Astrocyte of the hippocampus (primary cell): ENCODE results near the gene KCTD7.
"Not testable (repeated sequence)": the region's sequence is repeated elsewhere in the genome, so short reads cannot be mapped to it uniquely, and the experiment has no call there.

Source experiments
- DNase-seq: peaks from one replicate; pipeline ENCODE4 v3.0.0; 2011; ENCODE audit warnings: low read depth, low spot score

KCTD7 gene

GRCh38 chr7:66681491-66682349 lies 53.0 kb downstream of the KCTD7 start:
- DNase-seq, result peak; percentile 98

DNA sequence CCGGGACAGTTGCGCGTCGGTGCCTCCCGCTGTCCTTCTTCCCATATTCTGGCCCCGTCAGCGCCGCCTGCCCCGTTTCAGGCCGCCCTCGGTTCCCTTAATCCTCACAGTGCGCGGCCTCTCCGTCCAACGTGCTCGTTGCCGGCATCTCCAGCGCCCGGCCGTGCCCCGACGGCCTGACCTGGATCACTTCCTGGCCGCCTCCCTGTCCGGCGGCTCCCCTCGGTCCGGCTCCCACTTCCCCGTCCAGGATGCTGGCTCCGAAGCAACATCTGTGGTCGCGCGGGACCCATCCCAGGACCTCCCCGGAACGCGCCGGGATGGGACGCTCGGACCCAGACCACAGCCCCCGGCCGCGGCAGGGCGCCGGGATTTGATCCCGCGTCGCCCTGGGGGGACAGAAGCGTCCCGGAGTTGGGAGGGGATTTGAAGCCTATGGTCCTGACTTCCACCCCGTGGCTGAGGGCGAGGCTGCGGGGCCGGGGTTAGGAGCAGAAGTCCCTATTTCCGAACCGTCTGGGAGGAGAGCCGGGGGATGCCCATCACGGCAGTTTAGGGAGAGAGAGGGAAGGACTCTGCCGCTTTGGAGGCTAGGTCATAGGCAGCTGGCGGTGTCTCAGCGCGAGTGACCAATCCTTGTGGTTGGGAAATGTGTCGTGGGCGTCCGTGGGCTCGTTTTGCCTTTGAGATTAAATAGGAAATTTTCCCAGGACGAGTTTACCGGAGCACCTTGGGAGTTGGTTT lies 53.8 kb downstream of the KCTD7 start:
- DNase-seq, result peak; percentile 57

DNA sequence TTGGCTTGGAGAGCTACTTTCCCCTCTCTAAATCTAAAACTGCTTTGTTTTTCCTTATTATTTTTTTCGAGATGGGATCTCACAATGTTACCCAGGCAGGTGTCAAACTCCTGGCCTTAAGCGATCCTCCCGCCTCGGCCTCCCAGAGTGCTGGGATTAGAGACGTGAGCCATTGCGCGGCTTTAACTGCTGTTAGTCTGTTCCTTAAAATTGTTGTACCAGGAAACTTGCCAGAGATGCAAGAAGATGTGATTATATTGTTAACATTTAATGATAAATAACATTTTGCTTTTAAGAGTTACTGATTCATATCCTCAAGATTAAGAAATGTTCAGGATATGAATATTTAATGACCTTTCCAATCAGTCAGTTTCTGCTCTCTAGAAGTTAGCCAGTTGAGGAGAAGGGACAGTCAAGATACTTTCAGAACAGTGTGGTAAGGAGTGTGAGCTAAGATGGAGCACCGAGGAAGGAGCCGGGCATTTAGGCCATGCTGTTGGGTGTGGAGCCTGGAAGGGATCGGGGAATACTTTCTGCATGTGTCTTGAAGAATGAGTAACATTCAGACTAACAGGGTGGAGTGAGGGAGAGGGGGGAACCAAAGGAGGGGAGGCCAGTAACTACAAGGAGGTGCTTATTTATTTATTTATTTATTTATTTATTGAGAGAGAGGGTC lies 54.6 kb downstream of the KCTD7 start:
- peak; percentile 36 for DNase-seq

- DNase-seq, result no peak
Measured at GRCh38 chr7:66683770-66684123, 55.1 kb downstream of the KCTD7 start.

GRCh38 chr7:66685663-66686062 lies 57.0 kb downstream of the KCTD7 start:
- not testable (repeated sequence) for DNase-seq

- no peak for DNase-seq
Measured at GRCh38 chr7:66687186-66687585, 58.5 kb downstream of the KCTD7 start.

GRCh38 chr7:66687672-66688071 lies 59.0 kb downstream of the KCTD7 start:
- not testable (repeated sequence) for DNase-seq

GRCh38 chr7:66689081-66689480 lies 60.4 kb downstream of the KCTD7 start:
- no peak for DNase-seq

DNA sequence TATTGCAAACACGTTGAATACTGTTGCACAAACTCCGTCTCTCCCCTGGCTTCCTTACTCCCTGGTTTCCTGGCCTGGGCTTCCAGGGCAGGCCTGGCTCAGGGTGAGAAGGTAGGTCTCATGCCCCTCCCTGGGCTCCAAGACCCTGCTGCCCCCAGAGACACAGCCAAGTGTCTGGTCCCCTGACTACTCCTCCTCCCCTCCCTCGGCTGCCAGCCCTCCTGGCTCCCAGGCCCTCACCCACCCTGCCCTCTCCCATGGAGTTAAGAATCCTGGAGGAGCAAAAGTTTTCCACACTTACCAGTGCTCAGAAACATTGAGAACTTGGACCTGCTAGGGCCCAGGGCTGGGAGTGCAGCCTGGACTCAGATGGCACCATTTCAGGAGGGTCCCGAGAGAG lies 64.7 kb downstream of the KCTD7 start:
- DNase-seq, result no peak
